Glomerular endothelial cell (primary cell): ENCODE measurements around the gene MRPS22. TPM values are rescaled to one million over a fixed set of nuclear protein-coding genes. Genes with fewer than 3 reads are reported as not detected.

Source experiments
- DNase-seq: peaks from one replicate; pipeline ENCODE4 v3.0.0-alpha.2; 2011; ENCODE audit warnings: low read depth, low spot score; ENCODE audit errors: extremely low read depth
- total RNA-seq: library from RNA; depleted of rRNA; stranded (reverse); fragments of >200 nt; gene quantifications from 2 replicates; pipeline ENCODE4 v1.2.3, GENCODE V29; 2015

The MRPS22 gene
- 48.5 and 61.3 TPM in 2 replicates for total RNA-seq

DNA sequence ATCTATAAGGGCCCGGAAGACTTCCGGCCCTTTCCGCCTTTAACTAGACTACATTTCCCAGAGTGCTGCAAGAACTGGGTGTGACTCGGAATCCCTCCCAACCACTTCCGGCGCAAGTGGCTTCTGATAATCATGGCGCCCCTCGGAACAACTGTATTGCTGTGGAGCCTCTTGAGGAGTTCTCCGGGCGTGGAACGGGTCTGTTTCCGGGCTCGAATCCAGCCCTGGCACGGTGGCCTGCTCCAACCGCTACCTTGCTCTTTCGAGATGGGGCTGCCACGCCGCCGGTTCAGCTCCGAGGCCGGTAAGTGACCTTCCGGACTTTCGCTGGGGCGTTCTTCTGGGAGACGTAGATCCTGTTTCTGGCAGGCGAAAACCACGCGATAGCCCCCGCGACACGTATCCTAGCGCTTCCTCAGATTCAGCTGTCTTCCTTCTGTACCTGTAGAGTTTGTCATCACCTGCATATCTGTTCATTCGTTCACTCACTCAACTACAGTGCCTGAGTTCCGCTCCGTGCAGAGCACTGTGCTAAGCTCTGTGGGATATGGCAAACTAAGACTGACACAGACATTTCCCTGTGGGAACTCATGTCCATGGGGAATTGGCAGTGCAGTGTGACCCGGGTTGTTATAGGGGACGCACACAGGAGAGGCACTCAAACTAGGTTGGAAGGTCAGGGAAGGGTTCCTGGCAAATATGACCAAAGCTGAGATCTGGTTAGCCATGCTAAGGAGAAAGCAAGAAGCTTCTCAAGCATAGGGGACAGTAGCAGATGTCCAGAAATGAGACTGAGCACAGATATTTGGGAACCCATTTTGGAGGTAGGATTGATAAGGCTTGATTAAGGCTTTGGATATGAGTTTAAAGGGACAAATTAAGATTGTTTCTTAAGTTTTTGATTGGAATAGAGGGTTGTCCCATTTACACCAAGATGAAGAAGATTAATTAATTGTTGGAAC, at the start of gene MRPS22:
Gene MRPS22, plus strand, starts transcription at position 126 of the 962 bp plus-strand sequence. Its CDS starts 7 bp downstream, at position 133.
- DNase-seq: peak; percentile 79

DNA sequence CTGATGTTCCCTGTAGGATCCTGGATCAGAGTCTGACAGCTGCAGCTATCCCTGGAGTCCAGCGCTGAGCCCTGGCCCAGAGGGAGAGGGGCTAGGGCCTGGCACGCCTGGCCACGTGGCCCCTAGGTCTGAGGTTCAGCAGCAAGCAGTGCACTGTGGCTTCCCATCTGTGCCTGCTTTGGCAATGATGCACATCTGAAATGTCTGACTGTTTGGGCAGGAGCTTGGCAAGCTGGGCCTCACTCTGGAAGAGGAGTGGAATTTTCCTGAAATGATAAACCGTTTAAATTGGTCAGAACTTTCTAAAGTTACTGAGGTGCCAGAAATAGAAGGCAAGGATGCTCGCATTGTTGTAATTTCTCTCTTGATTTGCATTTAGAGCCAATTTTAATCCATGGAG, 48.8 kb upstream of the MRPS22 start:
- no peak for DNase-seq

DNA sequence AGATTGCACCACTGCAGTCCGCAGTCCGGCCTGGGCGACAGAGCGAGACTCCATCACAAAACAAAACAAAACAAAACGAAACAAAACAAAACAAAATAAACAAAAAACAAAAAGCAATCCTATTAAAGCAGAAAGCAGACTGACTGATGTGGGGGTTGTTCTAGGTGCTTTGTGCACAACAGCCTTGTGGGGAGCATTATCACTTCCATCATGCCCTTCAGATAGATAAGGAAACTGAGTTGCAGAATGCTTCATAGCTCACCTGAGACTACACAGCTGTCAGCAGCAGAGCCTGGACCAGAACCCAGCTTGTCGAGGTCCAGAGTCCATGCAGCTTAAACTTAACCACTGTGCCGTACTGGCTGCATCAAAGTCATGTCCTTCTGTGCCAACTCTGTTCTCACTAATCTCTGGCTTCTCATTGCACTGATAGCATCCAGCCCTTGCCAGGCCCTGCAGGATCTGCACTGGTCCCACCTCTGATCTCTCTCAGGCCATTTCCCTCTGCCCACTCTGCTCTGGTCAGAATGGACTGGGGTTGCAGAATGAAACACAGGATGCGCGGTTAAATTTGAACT, 47.6 kb upstream of the MRPS22 start:
- DNase-seq: no peak

DNA sequence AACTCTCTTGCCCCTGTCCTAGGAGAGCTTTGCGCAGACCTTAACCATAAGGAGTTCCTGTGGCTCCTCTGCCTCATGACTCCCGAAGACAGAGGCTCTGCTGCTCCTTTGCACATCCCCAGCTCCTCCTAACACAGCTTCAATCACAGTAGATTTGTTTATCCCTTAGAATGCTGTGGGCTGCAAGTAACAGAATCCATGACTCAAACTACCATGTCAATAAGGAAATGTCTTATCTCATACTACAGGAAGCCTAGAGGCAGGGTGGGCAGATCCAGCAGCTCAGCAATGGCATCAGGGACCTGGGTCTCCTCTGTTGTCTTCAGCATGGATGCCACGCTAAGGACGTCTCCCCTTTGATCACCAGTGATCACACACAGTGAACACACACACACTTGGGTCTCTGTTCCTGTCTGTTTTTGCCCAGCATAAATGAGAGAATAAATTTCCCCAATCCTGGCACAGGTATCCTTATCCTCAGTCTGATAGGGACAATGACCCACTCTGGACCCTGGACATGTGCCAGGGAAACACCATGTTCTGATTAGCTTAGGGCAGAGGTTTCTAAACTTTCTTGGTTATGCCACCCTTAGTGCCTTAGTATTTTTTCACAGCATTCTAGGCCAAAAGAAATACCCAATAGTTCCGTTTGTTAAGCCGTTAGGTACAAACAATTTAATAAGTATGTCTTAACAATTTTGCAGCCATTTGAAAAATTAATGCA, 46.1 kb upstream of the MRPS22 start:
- DNase-seq: no peak

DNA sequence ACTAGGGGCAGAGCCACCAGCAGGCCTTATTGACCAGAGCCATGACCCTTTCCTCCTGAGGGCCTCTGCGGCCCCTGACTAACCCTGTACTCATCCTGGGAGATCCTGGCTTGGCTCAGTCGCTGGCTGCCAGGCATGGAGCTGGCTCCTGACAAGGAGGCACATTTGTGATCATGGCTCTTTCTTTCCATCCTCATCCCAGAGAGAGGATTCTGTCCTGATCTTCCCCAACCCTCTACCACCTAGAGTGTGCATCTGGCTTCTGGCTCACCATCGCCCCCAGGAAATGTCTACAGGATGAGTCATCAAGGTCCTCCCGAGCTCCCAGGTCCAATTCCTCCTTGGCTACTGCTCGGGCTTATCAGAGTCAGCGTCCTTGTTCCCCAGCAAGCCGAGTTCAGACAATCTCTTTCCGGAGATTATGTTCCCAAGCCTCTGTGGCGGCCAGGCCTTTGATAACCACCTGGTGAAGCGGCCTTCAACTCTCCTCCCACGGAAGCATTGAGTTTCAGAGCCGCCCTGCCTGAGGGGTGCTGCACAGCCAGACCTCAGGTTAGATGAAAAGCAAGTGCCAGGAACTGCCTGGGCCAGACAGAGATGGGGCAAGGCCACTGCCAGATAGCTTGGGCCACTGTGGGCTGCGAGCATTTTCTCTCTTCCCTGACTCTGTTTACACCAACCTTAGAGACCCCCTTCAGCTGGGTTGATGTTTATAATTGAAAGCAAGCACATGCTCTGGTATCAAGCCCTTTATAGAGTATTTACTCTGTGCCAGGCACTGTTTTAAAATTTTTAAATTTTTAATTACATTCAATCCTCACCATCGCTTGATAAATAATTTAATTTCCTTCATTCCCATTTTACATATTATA, 44.3 kb upstream of the MRPS22 start:
- no peak for DNase-seq

DNA sequence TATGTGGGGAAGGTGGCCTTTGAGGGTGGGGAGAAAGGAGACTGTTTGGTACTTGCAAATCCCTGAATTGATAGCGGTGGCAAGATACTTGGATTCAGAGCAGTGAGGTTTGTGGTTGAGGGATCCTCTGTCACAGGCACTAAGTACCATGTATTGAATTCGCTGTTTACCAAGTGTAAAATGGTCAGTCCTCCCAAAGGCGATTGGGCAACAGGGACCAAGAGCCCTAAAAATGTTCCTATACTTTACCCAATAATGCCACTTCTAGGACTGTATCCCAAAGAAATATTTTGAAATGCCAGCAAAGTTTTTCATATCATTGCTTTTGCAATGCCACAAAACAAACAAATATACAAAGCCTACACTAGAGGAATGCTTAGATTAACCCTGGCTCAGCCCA, 43.4 kb upstream of the MRPS22 start:
- DNase-seq: no peak

DNA sequence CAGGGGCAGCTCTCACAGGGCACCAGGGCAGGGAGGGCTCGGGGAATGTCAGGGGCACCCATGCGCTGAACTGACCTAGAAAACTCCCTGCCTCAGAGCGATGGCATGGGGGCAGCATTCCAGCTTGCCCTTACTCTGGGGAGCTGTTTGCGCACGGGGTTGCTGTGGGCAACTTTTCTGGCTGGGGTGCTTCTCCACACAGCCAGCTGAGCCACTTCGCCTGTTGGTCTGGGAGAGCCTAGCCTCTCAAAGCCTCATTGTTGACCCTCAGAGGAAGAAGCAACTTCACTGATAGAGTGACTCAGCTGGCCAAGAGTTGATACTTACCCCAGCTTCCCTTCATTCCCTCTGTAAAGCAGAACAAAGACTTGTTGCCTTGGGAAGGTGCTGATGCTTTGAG, 42.6 kb upstream of the MRPS22 start:
- DNase-seq: no peak

DNA sequence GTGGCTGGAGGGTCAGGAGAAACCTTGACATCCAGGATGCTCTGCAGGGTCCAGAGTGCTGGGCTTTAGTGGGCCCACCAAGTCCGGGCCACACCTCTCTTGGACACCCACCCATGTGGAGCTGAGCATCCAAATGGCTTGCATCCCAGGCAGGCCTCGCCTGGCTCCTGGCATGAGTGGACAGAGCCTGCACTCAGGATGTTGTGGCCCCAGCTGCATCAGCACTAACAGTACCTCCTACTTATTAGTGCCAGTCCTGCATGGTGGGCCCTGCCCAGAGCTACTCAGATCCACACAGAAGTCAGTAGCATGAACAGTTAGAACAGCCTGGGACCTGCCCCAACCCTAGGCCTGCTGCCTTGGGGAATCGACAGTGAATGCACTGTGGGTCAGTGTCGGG, 42.2 kb upstream of the MRPS22 start:
- no peak for DNase-seq

DNA sequence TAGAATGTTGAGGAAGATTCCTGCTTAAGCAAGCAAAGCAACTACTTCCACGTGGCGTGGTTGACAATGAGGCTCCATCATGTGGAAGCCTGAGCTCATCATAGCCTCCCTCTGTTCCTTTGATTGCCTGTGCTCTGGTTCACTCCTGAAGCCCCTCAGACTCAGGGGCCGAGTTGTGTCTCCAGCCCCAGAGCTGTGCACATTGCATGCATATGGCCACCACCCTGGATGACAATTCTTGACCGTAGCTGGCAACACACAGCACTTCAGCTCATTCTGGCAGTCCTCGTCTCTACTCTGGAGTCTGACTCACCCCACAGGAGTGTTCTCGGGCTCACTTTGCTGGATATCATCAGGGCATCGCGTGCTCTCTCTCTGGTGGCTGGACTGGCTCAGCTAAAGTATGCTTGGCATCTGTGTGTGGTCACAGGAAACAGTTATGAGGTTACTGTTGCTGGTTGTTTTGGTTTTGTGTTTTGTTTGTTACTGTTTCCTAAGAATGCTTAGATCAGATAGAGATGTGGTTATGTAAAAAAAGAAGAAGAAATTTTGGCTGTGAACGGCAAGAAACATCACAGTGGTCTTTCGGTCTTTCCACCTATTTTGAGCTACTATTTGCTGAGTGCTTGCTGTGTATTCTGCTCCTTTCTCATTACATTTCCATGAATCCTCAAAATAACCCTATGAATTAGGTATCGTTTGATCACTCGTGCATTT, 41.6 kb upstream of the MRPS22 start:
- DNase-seq: peak; percentile 69

DNA sequence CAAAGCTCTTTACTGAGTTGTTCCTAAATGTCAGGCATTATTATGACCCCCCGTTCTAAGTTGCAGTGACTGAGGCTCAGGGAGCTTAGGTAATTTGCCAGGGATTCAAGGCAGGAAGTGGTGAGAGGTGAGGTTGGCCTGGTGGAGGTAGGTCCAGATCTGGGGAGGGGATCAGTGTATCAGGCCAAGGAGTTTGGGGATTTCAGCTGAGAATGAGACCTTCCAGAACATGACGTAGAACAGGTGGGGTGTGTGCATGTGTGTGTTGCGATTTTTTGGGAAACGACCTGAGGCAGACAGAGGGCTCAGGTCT, 41.1 kb upstream of the MRPS22 start:
- DNase-seq: no peak

DNA sequence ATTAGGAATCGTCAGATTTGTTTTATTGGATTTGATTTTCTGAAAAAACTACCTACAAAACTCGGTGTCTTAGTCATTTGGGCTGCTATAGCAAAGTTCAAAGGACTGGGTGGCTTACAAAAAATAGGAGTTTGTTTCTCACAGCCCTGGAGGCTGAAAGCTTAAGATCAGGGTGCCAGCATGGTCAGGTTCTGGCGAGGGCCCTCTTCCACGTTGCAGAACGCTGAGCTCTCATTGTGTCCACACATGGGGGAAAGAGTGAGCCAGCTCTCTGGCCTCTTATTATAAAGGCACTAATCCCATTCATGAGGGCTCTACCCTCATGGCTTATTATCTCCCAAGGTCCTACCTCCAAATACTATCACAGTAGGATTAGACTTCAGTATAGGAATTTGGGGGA, 40.6 kb upstream of the MRPS22 start:
- no peak for DNase-seq

DNA sequence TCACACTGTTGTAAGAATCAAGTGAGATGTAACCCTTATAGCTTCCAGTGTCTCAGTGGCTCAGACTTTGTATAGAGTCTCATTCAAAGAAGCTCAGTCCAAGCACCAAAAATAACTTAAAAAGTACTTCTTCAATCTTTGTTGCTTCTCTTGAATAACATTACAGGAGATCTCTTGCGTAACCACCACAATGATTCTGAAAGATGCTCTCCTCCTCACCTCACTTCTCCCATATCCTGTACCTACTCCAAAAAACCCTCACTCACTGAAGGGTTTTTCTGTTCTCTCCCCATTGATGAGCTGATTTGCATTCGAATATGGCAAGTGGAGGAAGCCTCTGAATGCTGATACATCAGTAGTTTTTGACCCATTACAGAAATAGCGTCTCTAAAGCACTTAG, 39.4 kb upstream of the MRPS22 start:
- DNase-seq: no peak

DNA sequence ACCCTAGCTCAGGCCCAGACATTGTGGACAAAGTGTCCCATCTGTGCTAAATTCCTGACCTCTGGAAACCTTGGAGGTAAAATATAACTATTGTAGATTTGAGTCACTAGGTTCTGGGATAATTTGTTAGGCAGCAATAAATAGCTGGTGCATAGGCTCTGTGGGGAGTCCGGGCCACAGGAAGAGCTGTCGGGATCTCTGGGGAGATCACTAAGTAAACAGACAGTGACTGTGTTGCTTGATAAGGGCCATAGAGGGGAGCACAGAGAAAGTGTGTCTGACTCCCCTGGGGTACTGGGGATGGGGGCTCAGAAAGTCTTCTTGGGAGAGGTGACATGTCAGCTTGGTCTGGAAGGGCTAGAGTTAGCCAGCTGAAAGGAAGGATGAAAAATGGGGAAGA, 37.7 kb upstream of the MRPS22 start:
- DNase-seq: no peak

DNA sequence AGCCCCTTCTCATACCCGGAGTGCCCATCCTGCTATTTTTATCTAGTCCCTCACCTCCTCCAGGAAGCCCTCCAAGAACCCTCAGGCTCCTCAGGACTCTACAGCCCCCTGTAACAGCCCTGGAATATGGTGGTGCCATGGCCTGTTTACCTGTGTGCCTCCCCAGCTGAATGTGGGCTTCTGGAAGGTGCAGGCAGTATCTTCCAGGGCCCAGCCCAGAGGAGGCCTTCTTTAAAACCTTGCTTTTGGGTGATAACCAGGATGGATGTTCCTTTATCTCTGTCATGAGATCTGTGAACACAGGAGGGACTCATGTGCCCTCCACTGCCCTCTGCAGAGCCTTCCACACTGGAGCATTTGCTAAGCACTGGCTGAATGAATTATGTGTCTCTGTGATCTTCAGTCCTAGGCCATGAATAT, 36.7 kb upstream of the MRPS22 start:
- DNase-seq: no peak

DNA sequence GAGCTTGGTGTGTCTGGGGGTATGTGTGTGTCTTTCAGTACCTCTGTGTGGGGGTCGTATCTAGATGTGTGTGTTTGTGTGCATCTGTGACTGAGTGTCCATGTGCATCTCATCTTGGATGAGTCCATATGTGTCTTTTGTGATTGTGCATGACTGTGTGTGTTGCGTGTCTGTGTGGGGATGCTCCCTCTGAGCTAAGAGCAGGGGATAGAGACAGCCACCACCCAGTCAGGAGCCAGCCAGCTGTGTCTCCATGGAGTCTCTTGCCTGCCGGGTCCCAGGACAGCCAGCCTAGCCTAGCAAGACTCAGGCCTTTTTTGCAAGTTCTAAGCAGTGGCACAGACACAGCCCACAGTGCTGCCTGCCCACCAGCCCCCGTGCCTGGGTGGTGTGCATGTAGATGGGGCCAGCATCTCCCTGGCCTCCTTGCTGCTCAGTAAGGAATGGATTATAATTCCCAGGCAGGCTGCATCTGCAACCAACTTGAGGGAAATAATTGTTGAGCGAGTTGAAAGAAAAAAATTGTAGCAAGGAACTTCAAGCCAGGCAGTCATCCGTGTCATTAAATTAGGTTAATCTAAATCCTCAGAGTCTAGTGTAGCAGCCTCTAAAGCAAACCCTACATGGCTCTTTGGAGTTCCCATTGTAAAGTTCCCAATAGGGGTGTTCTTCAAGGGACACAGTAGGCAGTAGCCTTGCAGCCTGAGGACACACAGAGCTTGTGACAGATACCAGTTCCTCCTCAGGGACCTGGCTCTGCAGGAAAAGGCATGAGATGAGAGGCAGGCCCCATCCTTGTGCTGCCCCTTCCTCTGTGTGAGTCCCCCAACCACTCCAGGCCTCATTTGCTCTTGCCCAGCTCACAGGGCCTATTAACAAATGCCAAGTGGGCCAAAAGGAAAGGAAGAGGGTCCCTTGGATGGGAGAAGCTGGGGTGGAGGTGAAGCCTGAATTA, 35.9 kb upstream of the MRPS22 start:
- DNase-seq: no peak

DNA sequence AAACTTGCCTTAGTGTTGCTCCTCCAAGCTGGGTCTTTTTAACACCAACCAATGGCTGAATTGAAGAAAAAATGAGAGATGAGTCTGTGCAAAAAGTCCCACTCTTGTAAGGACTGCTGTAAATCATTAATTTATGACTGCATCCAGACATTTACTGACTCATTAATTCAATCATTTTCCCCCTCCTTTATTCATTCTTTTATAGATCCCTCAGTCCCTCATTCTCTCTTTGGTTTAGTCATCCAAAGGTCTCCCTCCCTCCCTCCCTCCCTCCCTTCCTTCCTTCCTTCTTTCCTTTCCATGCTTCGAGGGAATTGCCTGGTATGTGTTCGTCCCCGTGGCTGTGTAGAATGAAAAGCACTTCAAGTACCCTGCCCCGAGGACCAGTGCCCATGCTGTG, 35.3 kb upstream of the MRPS22 start:
- DNase-seq: no peak

DNA sequence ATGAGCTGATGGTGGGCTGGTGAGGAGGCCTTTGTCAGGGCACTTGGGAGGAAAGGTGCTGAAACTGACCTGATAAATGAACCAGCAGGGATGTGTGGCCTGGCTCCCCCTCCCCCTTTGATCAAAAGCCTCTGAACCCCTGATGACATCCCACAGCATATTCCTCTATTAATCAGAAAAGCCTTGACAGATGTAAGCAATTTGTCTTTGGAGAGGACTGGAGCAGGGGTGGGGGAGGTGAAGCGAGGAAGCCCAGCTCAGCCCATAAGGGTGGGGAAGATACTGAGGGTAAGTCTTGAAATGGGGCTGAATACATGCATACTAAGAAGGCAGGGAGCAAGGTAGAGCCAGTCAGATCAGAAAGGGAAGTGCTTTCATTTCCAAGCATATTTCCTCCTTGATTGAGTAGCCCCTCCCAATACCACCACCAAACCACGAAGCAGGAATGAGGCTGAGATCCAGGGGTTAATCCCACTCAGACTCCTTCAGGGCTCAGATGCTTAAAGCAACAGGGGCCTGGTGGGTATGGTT, 34.7 kb upstream of the MRPS22 start:
- DNase-seq: no peak

DNA sequence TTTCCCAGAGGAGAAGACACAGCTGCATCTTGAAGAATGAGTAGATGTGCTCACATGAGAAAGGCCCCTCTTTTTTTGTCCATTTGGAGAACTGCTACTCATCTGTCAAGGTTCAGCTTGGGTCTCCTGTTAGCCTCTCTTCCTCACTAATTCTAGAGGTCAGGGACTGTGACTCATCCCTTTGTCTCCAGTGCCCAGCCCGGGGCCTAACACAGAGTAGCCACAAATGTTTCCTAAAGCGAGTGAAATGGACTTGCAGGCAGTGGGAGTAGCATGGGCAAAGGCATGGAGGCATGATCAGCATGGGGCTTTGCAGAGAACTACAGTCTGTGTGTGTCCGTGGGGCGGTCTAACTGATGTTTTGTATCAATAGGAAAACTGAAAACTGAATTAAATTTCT, 33.9 kb upstream of the MRPS22 start:
- DNase-seq: no peak

DNA sequence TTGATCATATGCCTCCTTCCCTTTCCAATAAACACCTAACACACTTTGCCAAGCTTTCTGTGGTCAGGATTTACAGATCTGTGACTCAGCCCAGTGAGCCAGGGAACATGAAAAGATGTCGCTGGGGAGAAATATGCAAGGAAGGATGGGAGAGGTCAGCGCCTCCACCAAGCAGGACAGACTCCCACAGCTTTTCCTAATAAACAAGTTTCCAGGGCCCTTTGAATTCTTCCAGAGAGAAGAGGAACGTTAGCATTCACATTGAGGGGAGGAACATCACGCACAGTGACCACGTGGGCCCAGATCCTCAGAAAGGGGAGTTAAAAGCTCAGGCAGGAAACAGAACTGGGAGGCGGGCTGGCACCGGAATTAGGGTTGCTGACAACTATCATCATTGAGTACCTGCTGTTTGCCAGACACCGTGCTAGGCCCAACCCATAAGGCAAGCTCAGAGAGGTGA, 33.3 kb upstream of the MRPS22 start:
- no peak for DNase-seq
